ENCODE data around the gene FAM114A2. TPM values are rescaled to one million over a fixed set of nuclear protein-coding genes. Genes with fewer than 3 reads are reported as not detected.

The FAM114A2 gene
- 10 to 100 TPM in 2 of 4 donors, 1 to 10 TPM in 2; 7.2 to 18.5 (median 10.8) TPM for polyA plus RNA-seq
- long read RNA-seq, donor 1, full-length matches to known transcripts: 11 of 11 reads
- long read RNA-seq, donor 1, partial matches to known transcripts: 0 of 11 reads
- long read RNA-seq, donor 1, other reads (novel, unspliced or antisense): 0 of 11 reads
- long read RNA-seq, donor 2, full-length matches to known transcripts: 1 of 1 reads
- long read RNA-seq, donor 2, partial matches to known transcripts: 0 of 1 reads
- long read RNA-seq, donor 2, other reads (novel, unspliced or antisense): 0 of 1 reads
- long read RNA-seq, donor 3: 0 reads
- long read RNA-seq, donor 4: 0 reads
- long read RNA-seq, donor 5, full-length matches to known transcripts: 2 of 2 reads
- long read RNA-seq, donor 5, partial matches to known transcripts: 0 of 2 reads
- long read RNA-seq, donor 5, other reads (novel, unspliced or antisense): 0 of 2 reads
- long read RNA-seq, donor 6, full-length matches to known transcripts: 4 of 4 reads
- long read RNA-seq, donor 6, partial matches to known transcripts: 0 of 4 reads
- long read RNA-seq, donor 6, other reads (novel, unspliced or antisense): 0 of 4 reads
- long read RNA-seq, donor 7, full-length matches to known transcripts: 3 of 3 reads
- long read RNA-seq, donor 7, partial matches to known transcripts: 0 of 3 reads
- long read RNA-seq, donor 7, other reads (novel, unspliced or antisense): 0 of 3 reads
- long read RNA-seq, donor 8: 0 reads
- long read RNA-seq, donor 9, partial matches to known transcripts: 0 of 1 reads
- long read RNA-seq, donor 9, other reads (novel, unspliced or antisense): 0 of 1 reads
- long read RNA-seq, donor 10, full-length matches to known transcripts: 6 of 6 reads
- long read RNA-seq, donor 10, partial matches to known transcripts: 0 of 6 reads
- long read RNA-seq, donor 10, other reads (novel, unspliced or antisense): 0 of 6 reads

DNA sequence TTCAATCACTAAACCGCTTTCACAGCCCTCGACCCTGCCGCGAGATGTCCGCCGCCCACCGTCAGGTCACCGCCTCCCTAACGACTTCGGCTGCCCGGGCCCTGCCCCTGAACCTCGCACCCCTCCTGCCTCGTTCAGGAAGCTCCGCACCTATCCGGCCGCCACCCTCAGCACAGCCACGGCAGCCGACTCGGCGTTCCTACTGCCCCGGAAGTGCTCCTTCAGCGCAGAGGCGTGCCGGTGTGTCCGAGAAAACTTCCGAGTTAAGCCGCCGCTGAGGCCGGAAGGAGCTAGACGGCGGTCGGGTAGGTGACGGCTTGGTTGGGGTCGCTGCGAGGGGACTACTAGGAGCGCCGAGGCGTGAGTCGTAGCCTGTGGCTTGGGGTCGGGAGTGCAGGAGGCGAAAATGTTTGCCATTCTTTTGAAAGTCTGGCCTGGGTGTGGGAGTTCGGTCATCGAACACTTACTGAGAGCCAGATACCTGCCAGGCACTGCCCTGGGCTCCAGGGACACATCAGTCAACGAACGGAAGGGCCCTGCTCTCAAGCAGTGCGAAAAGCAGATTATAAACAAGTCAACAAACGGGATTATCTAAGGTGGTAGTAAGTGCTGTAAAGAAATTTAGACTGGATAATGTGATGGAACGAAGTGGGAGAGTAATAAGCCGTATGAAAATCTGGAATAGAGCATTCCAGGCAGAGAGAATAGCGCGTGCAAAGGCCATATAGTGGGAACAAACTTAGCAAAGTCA lies at the start of gene FAM114A2, which contains the start of gene MFAP3:
FAM114A2 (minus strand) TSS at position 204 of the 751 bp plus-strand sequence. CDS start 3,957 bp downstream, outside the sequence.
MFAP3 (plus strand) TSS at position 261 of the 751 bp plus-strand sequence. CDS start 10,756 bp downstream, outside the sequence.
- Histone ChIP-seq H3K4me3 (ENCODE audit: low read depth in 1 of 3, low read length in 3 of 3) (peak within 1 kb of the TSS; percentile 48 to 93 (median 57)), H3K9me3 (ENCODE audit: control insufficient read depth in 2 of 2, insufficient read depth in 1 of 2, low read depth in 1 of 2, low read length in 1 of 2) (no peaks in the 10 kb centered on the region), H3K27me3 (ENCODE audit: control insufficient read depth in 3 of 3, insufficient read depth in 3 of 3, low read length in 3 of 3) (no peaks in the 10 kb centered on the region), H3K4me1 (ENCODE audit: control insufficient read depth in 3 of 3, insufficient read depth in 2 of 3, low read depth in 1 of 3, low read length in 2 of 3) (peaks cover 0 to 2% (median 2%) of the 10 kb centered on the region in 3 donors), H3K27ac (ENCODE audit: low read depth in 1 of 3, low read length in 2 of 3) (peak within 1 kb of the TSS; percentile 79 to 98 (median 83)), H3K36me3 (ENCODE audit: control insufficient read depth in 3 of 3, insufficient read depth in 2 of 3, low read depth in 1 of 3, low read length in 3 of 3) (no peaks in the 10 kb centered on the region)
- WGBS, 3 donors: 0 to 1% (median 0%) methylated on average over 51 of the region's 51 CpGs
- FAIRE-seq (no peak), DNase-seq (peak; percentile 92 to 94)

DNA sequence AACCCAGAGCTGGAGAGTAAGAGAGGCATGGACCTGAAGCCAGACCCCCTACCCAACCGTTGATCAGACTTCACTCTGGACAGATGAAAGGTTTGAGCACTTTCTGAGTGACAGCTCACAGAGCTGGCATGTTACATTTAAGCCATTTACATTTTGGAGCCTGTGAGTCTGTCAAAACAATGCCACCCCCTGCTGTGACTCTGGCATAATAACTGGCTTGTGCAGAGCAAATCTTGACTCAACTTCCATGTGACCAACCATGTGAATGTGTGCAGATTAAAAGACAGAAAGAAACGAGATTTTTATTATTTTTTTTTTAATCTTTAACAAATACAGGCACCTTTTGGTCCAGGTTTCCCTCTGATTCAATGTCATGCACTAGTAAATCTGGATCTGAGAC lies 48.5 kb upstream of the FAM114A2 start:
- Histone ChIP-seq H3K27me3 (ENCODE audit: control insufficient read depth in 3 of 3, insufficient read depth in 3 of 3, low read length in 3 of 3) (peaks cover 0 to 7% (median 0%) of the 10 kb centered on the region in 3 donors), H3K36me3 (ENCODE audit: control insufficient read depth in 3 of 3, insufficient read depth in 2 of 3, low read depth in 1 of 3, low read length in 3 of 3) (no peaks in the 10 kb centered on the region), H3K27ac (ENCODE audit: low read depth in 1 of 3, low read length in 2 of 3) (no peak overlapping the region), H3K9me3 (ENCODE audit: control insufficient read depth in 2 of 2, insufficient read depth in 1 of 2, low read depth in 1 of 2, low read length in 1 of 2) (no peaks in the 10 kb centered on the region), H3K4me3 (ENCODE audit: low read depth in 1 of 3, low read length in 3 of 3) (no peak overlapping the region), H3K4me1 (ENCODE audit: control insufficient read depth in 3 of 3, insufficient read depth in 2 of 3, low read depth in 1 of 3, low read length in 2 of 3) (no peaks in the 10 kb centered on the region)
- 16 to 41% (median 22%) methylated on average over 2 of the region's 2 CpGs for WGBS, 3 donors
- DNase-seq: no peak
- no peak for FAIRE-seq

- DNase-seq: no peak
- Histone ChIP-seq H3K27ac (ENCODE audit: low read depth in 1 of 3, low read length in 2 of 3) (no peak overlapping the region), H3K9me3 (ENCODE audit: control insufficient read depth in 2 of 2, insufficient read depth in 1 of 2, low read depth in 1 of 2, low read length in 1 of 2) (no peaks in the 10 kb centered on the region), H3K27me3 (ENCODE audit: control insufficient read depth in 3 of 3, insufficient read depth in 3 of 3, low read length in 3 of 3) (peaks cover 0 to 6% (median 0%) of the 10 kb centered on the region in 3 donors), H3K36me3 (ENCODE audit: control insufficient read depth in 3 of 3, insufficient read depth in 2 of 3, low read depth in 1 of 3, low read length in 3 of 3) (no peaks in the 10 kb centered on the region), H3K4me3 (ENCODE audit: low read depth in 1 of 3, low read length in 3 of 3) (no peak overlapping the region), H3K4me1 (ENCODE audit: control insufficient read depth in 3 of 3, insufficient read depth in 2 of 3, low read depth in 1 of 3, low read length in 2 of 3) (no peaks in the 10 kb centered on the region)
- 68 to 88% (median 79%) methylated on average over 4 of the region's 4 CpGs for WGBS, 3 donors
- no peak for FAIRE-seq
Measured at GRCh38 chr5:154086641-154087040, 47.9 kb upstream of the FAM114A2 start.

- no peaks in the 10 kb centered on the region for H3K9me3 ChIP-seq (ENCODE audit: control insufficient read depth in 2 of 2, insufficient read depth in 1 of 2, low read depth in 1 of 2, low read length in 1 of 2)
- FAIRE-seq: no peak
- WGBS, 3 donors: 53 to 76% (median 67%) methylated on average over 3 of the region's 3 CpGs
- DNase-seq: no peak
- H3K27me3 ChIP-seq (ENCODE audit: control insufficient read depth in 3 of 3, insufficient read depth in 3 of 3, low read length in 3 of 3): peaks cover 0 to 2% (median 0%) of the 10 kb centered on the region in 3 donors
- no peak overlapping the region for H3K4me3 ChIP-seq (ENCODE audit: low read depth in 1 of 3, low read length in 3 of 3)
- no peaks in the 10 kb centered on the region for H3K4me1 ChIP-seq (ENCODE audit: control insufficient read depth in 3 of 3, insufficient read depth in 2 of 3, low read depth in 1 of 3, low read length in 2 of 3)
- H3K36me3 ChIP-seq (ENCODE audit: control insufficient read depth in 3 of 3, insufficient read depth in 2 of 3, low read depth in 1 of 3, low read length in 3 of 3): no peaks in the 10 kb centered on the region
- H3K27ac ChIP-seq (ENCODE audit: low read depth in 1 of 3, low read length in 2 of 3): no peak overlapping the region
Measured at GRCh38 chr5:154086146-154086545, 47.4 kb upstream of the FAM114A2 start.

DNA sequence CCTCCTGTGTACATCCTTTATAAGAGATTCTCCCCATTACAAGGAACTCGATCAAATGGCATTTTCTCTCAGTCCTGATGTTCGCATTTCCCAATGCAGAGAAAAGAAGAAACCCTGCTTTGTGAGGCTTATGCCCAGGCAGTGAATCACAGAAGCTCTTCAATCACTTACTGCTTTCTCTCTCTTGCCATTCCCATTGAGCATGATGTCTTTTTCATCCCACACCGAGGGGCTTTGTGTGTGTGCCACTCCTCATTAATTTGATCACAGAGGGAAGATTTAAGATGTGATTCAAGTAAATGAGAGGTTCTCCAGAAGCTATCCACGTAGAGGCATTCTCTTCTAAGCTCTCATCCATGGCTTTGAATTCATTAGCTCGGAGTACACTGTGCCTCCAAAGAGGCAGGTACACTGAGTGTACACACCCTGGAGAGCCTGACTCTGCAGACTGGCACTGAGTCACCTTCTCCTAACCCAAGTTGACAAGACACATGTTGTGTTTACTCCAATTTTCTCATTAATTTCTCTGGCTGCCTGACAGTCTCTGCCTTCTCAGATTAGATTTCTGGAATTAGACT lies 45.4 kb upstream of the FAM114A2 start:
- peaks cover 0 to 2% (median 0%) of the 10 kb centered on the region in 3 donors for H3K27me3 ChIP-seq (ENCODE audit: control insufficient read depth in 3 of 3, insufficient read depth in 3 of 3, low read length in 3 of 3)
- H3K4me3 ChIP-seq (ENCODE audit: low read depth in 1 of 3, low read length in 3 of 3): no peak overlapping the region
- DNase-seq: no peak
- H3K4me1 ChIP-seq (ENCODE audit: control insufficient read depth in 3 of 3, insufficient read depth in 2 of 3, low read depth in 1 of 3, low read length in 2 of 3): no peaks in the 10 kb centered on the region
- 87 to 91% (median 89%) methylated on average over 5 of the region's 5 CpGs for WGBS, 3 donors
- no peak overlapping the region for H3K27ac ChIP-seq (ENCODE audit: low read depth in 1 of 3, low read length in 2 of 3)
- no peaks in the 10 kb centered on the region for H3K36me3 ChIP-seq (ENCODE audit: control insufficient read depth in 3 of 3, insufficient read depth in 2 of 3, low read depth in 1 of 3, low read length in 3 of 3)
- FAIRE-seq: no peak
- H3K9me3 ChIP-seq (ENCODE audit: control insufficient read depth in 2 of 2, insufficient read depth in 1 of 2, low read depth in 1 of 2, low read length in 1 of 2): no peaks in the 10 kb centered on the region

DNA sequence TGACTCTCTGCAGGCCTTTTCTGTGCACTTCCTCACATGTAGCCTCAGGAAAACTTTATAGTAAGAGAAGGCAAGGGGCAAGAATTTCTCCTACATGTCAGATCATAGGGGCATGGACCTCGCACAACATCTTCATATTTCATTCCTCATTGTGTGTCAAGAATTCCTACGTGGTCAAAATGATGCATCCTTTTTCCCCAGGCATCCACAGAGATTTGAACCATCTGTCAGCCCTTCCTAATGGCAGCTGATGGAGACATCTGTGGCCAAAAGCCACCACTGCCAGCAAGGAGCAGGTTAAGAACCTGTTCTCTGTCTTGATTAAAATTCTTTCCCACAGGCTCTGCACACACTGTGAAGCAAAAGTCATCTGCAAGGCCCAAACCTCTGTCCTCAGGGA lies 42.5 kb upstream of the FAM114A2 start:
- no peak overlapping the region for H3K27ac ChIP-seq (ENCODE audit: low read depth in 1 of 3, low read length in 2 of 3)
- no peaks in the 10 kb centered on the region for H3K9me3 ChIP-seq (ENCODE audit: control insufficient read depth in 2 of 2, insufficient read depth in 1 of 2, low read depth in 1 of 2, low read length in 1 of 2)
- H3K36me3 ChIP-seq (ENCODE audit: control insufficient read depth in 3 of 3, insufficient read depth in 2 of 3, low read depth in 1 of 3, low read length in 3 of 3): no peaks in the 10 kb centered on the region
- DNase-seq (no peak), FAIRE-seq (no peak)
- 81 to 96% (median 82%) methylated on average over 2 of the region's 2 CpGs for WGBS, 3 donors
- H3K27me3 ChIP-seq (ENCODE audit: control insufficient read depth in 3 of 3, insufficient read depth in 3 of 3, low read length in 3 of 3): peaks cover 0 to 1% (median 0%) of the 10 kb centered on the region in 3 donors
- peaks cover 7 to 9% (median 7%) of the 10 kb centered on the region in 3 donors for H3K4me1 ChIP-seq (ENCODE audit: control insufficient read depth in 3 of 3, insufficient read depth in 2 of 3, low read depth in 1 of 3, low read length in 2 of 3)
- no peak overlapping the region for H3K4me3 ChIP-seq (ENCODE audit: low read depth in 1 of 3, low read length in 3 of 3)

GRCh38 chr5:154078272-154078671 lies 39.6 kb upstream of the FAM114A2 start:
- Histone ChIP-seq H3K9me3 (ENCODE audit: control insufficient read depth in 2 of 2, insufficient read depth in 1 of 2, low read depth in 1 of 2, low read length in 1 of 2) (no peaks in the 10 kb centered on the region), H3K36me3 (ENCODE audit: control insufficient read depth in 3 of 3, insufficient read depth in 2 of 3, low read depth in 1 of 3, low read length in 3 of 3) (no peaks in the 10 kb centered on the region), H3K27me3 (ENCODE audit: control insufficient read depth in 3 of 3, insufficient read depth in 3 of 3, low read length in 3 of 3) (no peaks in the 10 kb centered on the region), H3K4me1 (ENCODE audit: control insufficient read depth in 3 of 3, insufficient read depth in 2 of 3, low read depth in 1 of 3, low read length in 2 of 3) (peaks cover 7 to 9% (median 7%) of the 10 kb centered on the region in 3 donors), H3K27ac (ENCODE audit: low read depth in 1 of 3, low read length in 2 of 3) (peak overlapping the region in 1 of 3 donors; percentile 17), H3K4me3 (ENCODE audit: low read depth in 1 of 3, low read length in 3 of 3) (no peak overlapping the region)
- no peak for DNase-seq
- FAIRE-seq: no peak
- WGBS, 3 donors: 32 to 35% (median 33%) methylated on average over 1 of the region's 1 CpG
